Right cardiac atrium (tissue), 5 donors: ENCODE data around the gene GPR156. TPM values are rescaled to one million over a fixed set of nuclear protein-coding genes. Genes with fewer than 3 reads are reported as not detected.

Experiments used
- ATAC-seq, 2 donors: fragments of 200-7000 bp; cut with Tn5 transposase; one replicate each; pipeline versions ENCODE4 v1.8.0 to v1.9.1; 2020; ENCODE audit warnings: moderate library complexity in 2 of 2, mild to moderate bottlenecking in 1 of 2
- DNase-seq, 3 donors: peaks; one replicate each; pipeline ENCODE4 v3.0.0-alpha.2; 2020
- H3K27ac ChIP-seq: one replicate; pipeline ENCODE4 v1.5.1; 2013; ENCODE audit warnings: mild to moderate bottlenecking, low read length, control low read depth, moderate library complexity
- H3K27me3 ChIP-seq: one replicate; pipeline ENCODE4 v1.6.1; 2013; ENCODE audit not compliant: control insufficient read depth, insufficient read depth
- H3K4me1 ChIP-seq: one replicate; pipeline ENCODE4 v1.6.1; 2013; ENCODE audit warnings: low read length; ENCODE audit not compliant: control insufficient read depth, insufficient read depth
- H3K4me3 ChIP-seq: one replicate; pipeline ENCODE4 v1.5.1; 2013; ENCODE audit warnings: low read length, control low read depth
- H3K9me3 ChIP-seq: one replicate; pipeline ENCODE4 v1.6.1; 2013; ENCODE audit warnings: low read length; ENCODE audit not compliant: control insufficient read depth
- WGBS: extraction: QIAGEN DNeasy Blood & Tissue Kit; methylation state at CpG from one replicate; pipeline ENCODE4 v1.1.7; 2013; 5-methylcytosine and 5-hydroxymethylcytosine counted together
- intact Hi-C, 4 donors: fragments of 100-400 bp; cut with DNase I; formaldehyde crosslinking; loops; one replicate each; pipeline versions ENCODE4 v1.11.0 to v1.14.0; 2022 to 2023
- polyA plus RNA-seq: library from polyadenylated mRNA; stranded (reverse); fragments of 200-250 nt; gene quantifications from one replicate; pipeline ENCODE4 v1.2.3, GENCODE V29; 2013
- total RNA-seq, 4 donors: library from RNA; stranded (reverse); fragmentation: NEBNext Ultra II Directional; extraction: Animal tissue kit (Norgen Biotek cat#: 25700); gene quantifications; one replicate each; pipeline ENCODE4 v1.2.1, GENCODE V29; 2021
- donor health status: healthy with polysubstance abuse.
- donor health status: DM: no; HTN: yes; CAD: no.
- donor health status: DM: no; HTN: no; CAD: no.
- donor health status: DM: no; HTN: yes; CAD: no; lungs with severe emphysema.
- donor health status: DM: yes; HTN: yes; CAD: no.

The GPR156 gene
- total and polyA plus RNA-seq, 5 donors = 0.08 to 0.31 (median 0.14) TPM

- DNase-seq = peak; percentile 54 to 68 (median 62)
- intact Hi-C loops = no loop called here
- 36% methylated on average over 5 of the region's 5 CpGs for WGBS
- ATAC-seq = peak; percentile 66 to 79
- Histone ChIP-seq H3K27ac (no peak overlapping the region), H3K4me3 (no peak overlapping the region), H3K27me3 (no peaks in the 10 kb centered on the region), H3K9me3 (no peaks in the 10 kb centered on the region), H3K4me1 (no peaks in the 10 kb centered on the region)
These were observed 10.3 kb downstream of the GPR156 start for GRCh38 chr3:120274739-120275167.

DNA sequence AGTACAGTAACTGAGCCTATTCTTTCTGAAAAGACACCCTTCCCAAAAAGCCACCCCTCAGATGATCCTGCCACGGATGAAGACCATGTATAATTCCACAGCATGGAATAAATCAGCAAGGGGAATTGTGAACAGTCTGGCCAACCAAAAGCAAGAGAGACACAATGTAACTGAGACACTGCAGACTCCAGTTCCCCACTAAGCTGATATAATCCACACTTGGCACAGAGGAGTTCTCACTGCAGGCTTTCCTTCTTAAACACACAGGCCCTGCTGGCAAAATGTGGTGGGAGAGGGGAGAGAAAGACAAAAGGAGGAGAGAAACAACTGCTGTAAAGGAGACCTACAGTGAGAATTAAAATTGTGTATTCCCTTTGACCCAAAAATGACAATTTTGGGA lies 12.7 kb downstream of the GPR156 start:
- H3K4me3 ChIP-seq = no peak overlapping the region
- no peaks in the 10 kb centered on the region for H3K4me1 ChIP-seq
- H3K9me3 ChIP-seq = no peaks in the 10 kb centered on the region
- DNase-seq (no peak), ATAC-seq (no peak)
- intact Hi-C loops = no loop called here
- no peak overlapping the region for H3K27ac ChIP-seq
- H3K27me3 ChIP-seq = no peaks in the 10 kb centered on the region
- 52% methylated on average over 1 of the region's 1 CpG for WGBS

DNA sequence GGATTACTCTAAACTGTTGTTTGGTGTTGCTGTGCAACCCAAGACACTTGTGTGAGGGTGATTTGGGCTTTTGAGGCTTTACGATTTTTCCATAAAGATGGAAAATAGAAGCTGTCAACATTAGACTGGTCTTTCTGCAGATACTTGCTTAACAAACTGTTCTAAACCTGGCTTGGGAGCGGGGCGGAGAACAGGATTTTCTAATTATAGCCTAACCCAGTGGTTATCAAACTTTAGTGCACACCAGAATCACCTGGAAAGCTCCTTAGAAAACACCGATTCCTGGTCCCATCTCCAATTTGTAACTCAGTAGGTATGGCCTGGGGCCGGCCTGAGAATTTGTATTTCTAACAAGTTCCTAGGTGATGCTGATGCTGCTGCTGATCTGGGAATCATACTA lies 19.0 kb downstream of the GPR156 start:
- H3K27ac ChIP-seq = no peak overlapping the region
- no peaks in the 10 kb centered on the region for H3K9me3 ChIP-seq
- no peaks in the 10 kb centered on the region for H3K4me1 ChIP-seq
- 85% methylated on average over 5 of the region's 5 CpGs for WGBS
- no peak overlapping the region for H3K4me3 ChIP-seq
- H3K27me3 ChIP-seq = no peaks in the 10 kb centered on the region
- no peak for DNase-seq
- intact Hi-C loops = no loop called here
- no peak for ATAC-seq

DNA sequence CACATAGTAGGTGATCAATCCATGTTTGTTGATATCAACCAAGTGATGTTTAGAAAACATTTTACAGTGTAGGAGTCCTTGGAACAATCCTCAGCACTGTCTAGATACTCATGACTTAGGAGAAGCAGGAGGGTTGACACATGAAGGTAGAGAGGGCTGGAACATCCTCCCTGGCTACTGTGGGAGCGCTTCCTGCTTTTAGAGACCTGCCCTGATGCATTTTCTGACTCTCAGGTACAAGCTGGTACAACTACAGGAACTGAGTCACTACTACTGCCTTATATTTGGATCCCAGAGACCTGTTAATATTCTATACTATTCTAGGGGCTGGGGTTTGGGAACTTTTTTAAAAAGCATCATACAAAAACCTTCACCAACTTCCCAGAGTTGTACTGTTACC lies 20.1 kb downstream of the GPR156 start:
- Histone ChIP-seq H3K9me3 (no peaks in the 10 kb centered on the region), H3K4me1 (no peaks in the 10 kb centered on the region), H3K27ac (no peak overlapping the region), H3K4me3 (no peak overlapping the region), H3K27me3 (no peaks in the 10 kb centered on the region)
- DNase-seq = no peak
- intact Hi-C loops = no loop called here
- ATAC-seq = no peak
- 86% methylated on average over 1 of the region's 1 CpG for WGBS

DNA sequence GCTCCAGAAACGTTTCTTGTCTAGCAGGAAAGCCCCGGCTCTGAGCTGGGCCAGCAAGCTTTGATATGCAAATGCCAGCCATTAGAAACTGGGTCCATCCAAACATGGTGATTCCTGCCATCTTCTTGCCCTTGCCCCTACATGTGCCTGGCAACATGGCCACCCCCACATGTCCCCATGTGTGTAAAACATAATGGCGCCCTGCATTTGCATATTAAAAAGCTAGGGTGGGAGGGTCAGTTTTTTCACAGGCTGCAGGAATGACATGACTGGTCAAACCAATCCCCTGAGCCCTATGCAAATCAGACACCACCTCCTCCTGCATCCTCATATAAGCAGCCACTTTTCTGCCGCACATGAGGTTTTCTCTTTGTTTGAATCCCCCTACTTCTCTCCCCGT lies 21.2 kb downstream of the GPR156 start:
- no peak overlapping the region for H3K27ac ChIP-seq
- H3K4me3 ChIP-seq = no peak overlapping the region
- H3K9me3 ChIP-seq = no peaks in the 10 kb centered on the region
- H3K4me1 ChIP-seq = no peaks in the 10 kb centered on the region
- no peak for ATAC-seq
- no peaks in the 10 kb centered on the region for H3K27me3 ChIP-seq
- intact Hi-C loops = no loop called here
- DNase-seq = no peak
- whole genome bisulfite sequencing = 58% methylated on average over 5 of the region's 5 CpGs

DNA sequence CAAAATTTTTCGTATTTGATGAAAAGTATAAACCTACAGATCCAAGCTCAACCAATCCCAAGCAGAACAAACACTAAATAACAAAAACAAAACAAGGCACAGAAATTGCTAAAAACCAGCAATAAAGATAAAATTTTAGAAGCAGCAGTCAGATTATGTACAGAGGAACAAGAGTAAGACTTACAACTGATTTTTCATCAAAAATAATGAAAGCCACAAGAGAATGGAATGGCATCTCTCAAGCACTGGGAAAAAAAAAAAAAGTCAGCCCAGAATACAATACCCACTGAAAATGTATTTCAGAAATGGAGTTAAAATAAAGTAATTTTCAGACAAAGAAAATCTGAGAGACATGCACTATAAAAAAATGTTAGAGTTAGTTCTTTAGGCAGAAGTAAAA lies 27.0 kb downstream of the GPR156 start:
- WGBS = 76% methylated on average over 1 of the region's 1 CpG
- no peak for ATAC-seq

GRCh38 chr3:120245386-120245785 lies 39.6 kb downstream of the GPR156 start:
- intact Hi-C loops = loop anchor here (2.0 to 10.0 kb wide), 7 partner anchors 159 to 552 kb away; no protein-coding TSS in a partner anchor
- Histone ChIP-seq H3K27ac (no peak overlapping the region), H3K9me3 (no peaks in the 10 kb centered on the region), H3K27me3 (no peaks in the 10 kb centered on the region), H3K4me3 (no peak overlapping the region), H3K4me1 (no peaks in the 10 kb centered on the region)
- ATAC-seq (no peak), DNase-seq (no peak)

More for the DNA sequence above, 27.0 kb downstream of the GPR156 start:
- intact Hi-C loops = no loop called here
- no peaks in the 10 kb centered on the region for H3K9me3 ChIP-seq
- H3K27ac ChIP-seq = no peak overlapping the region
- no peaks in the 10 kb centered on the region for H3K4me1 ChIP-seq
- H3K4me3 ChIP-seq = no peak overlapping the region
- DNase-seq = no peak
- no peaks in the 10 kb centered on the region for H3K27me3 ChIP-seq

- intact Hi-C loops = loop anchor here (2.0 to 10.0 kb wide), 8 partner anchors 160 to 552 kb away; no protein-coding TSS in a partner anchor
- DNase-seq (no peak), ATAC-seq (no peak)
- Histone ChIP-seq H3K27me3 (no peaks in the 10 kb centered on the region), H3K4me1 (no peaks in the 10 kb centered on the region), H3K27ac (no peak overlapping the region), H3K4me3 (no peak overlapping the region), H3K9me3 (no peaks in the 10 kb centered on the region)
- WGBS = 68% methylated on average over 3 of the region's 3 CpGs
These were observed 40.2 kb downstream of the GPR156 start for GRCh38 chr3:120244834-120245225.

DNA sequence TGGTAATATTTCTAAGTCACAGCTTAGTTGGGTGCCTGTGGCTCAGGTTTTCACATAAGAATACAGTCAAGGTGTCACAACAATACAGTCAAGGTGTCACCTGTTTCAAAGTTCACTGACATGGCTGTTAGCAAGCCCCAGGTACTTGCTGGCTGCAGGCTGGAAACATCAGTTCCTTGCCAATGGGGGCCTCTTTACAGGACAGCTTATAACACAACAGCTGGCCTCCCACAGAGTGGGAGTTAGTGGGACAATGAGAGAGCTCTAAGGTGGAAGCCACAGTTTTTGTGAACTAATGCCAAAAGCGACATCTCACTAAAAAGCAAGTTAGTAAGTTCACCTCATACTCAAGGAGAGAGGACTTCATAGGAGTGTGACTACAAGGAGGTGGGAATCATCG lies 45.4 kb downstream of the GPR156 start:
- WGBS = 93% methylated on average over 2 of the region's 2 CpGs

DNA sequence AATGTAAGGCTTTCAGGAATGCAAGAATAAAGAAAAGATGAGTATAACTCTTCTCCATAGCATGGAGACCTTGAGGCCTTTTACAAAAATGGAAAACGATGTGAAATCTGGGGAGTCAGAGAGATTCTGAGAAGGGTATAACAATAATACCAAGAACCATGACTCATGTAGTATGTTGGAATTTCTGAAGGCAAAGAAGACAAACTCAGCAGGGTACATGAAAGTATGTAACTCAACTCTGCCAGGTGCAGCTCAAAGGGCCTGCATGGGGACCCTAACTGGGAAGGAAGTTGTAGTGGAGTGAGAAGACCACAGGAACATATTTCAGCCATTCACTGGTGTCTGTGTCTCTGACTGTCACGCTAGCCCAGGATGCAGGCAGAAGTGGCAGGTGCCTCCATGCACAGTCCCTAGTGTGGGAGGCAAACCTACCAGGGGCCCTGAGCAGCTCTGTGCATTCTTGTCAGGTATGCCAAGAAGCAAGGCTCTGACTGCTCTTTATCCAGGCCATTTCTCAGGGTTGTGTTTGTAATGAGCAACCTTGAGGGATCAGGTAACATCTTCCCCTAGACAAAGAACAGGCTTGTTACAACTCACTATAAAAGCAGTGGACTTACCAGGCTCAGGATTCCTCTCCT lies 57.2 kb downstream of the GPR156 start:
- Histone ChIP-seq H3K9me3 (no peaks in the 10 kb centered on the region), H3K27me3 (no peaks in the 10 kb centered on the region), H3K27ac (no peak overlapping the region), H3K4me1 (no peaks in the 10 kb centered on the region), H3K4me3 (no peak overlapping the region)
- ATAC-seq (no peak), DNase-seq (no peak)
- WGBS = 85% methylated on average over 2 of the region's 2 CpGs
- intact Hi-C loops = no loop called here

More for the DNA sequence above, 45.4 kb downstream of the GPR156 start:
- ATAC-seq (no peak), DNase-seq (no peak)
- H3K4me3 ChIP-seq = no peak overlapping the region
- intact Hi-C loops = loop anchor here (5.0 to 10.0 kb wide), 7 partner anchors 165 to 558 kb away; no protein-coding TSS in a partner anchor
- no peak overlapping the region for H3K27ac ChIP-seq
- no peaks in the 10 kb centered on the region for H3K4me1 ChIP-seq
- H3K9me3 ChIP-seq = no peaks in the 10 kb centered on the region
- no peaks in the 10 kb centered on the region for H3K27me3 ChIP-seq

- no peak overlapping the region for H3K27ac ChIP-seq
- DNase-seq (no peak), ATAC-seq (no peak)
- no peaks in the 10 kb centered on the region for H3K27me3 ChIP-seq
- intact Hi-C loops = no loop called here
- H3K4me1 ChIP-seq = no peaks in the 10 kb centered on the region
- no peak overlapping the region for H3K4me3 ChIP-seq
- H3K9me3 ChIP-seq = no peaks in the 10 kb centered on the region
- WGBS = 90% methylated on average over 2 of the region's 2 CpGs
These were observed 60.8 kb downstream of the GPR156 start for GRCh38 chr3:120224237-120224636.

- intact Hi-C loops = no loop called here
These were observed 66.0 kb downstream of the GPR156 start for GRCh38 chr3:120218981-120219380.

More at GRCh38 chr3:120218981-120219380, 66.0 kb downstream of the GPR156 start:
- no peaks in the 10 kb centered on the region for H3K4me1 ChIP-seq
- ATAC-seq = no peak
- H3K27me3 ChIP-seq = no peaks in the 10 kb centered on the region
- no peak for DNase-seq
- no peak overlapping the region for H3K27ac ChIP-seq
- H3K9me3 ChIP-seq = no peaks in the 10 kb centered on the region
- H3K4me3 ChIP-seq = no peak overlapping the region
